Right ventricle myocardium superior (tissue), 1 donor: ENCODE data around the gene FBXO40. TPM values are rescaled to one million over a fixed set of nuclear protein-coding genes. Genes with fewer than 3 reads are reported as not detected.
A peak's percentile ranks its signal among the peaks of the same experiment; 100 is the strongest.

ENCODE experiments used
- ATAC-seq: fragments of 200-7000 bp; cut with Tn5 transposase; one replicate; pipeline ENCODE4 v1.9.1; 2020; ENCODE audit warnings: mild to moderate bottlenecking; ENCODE audit not compliant: poor library complexity
- DNase-seq: peaks from one replicate; pipeline ENCODE4 v3.0.0-alpha.2; 2020
- intact Hi-C: fragments of 100-400 bp; cut with DNase I; formaldehyde crosslinking; loops from one replicate; pipeline ENCODE4 v1.11.2; 2022
- total RNA-seq: library from RNA; stranded (reverse); fragmentation: NEBNext Ultra II Directional; extraction: Animal tissue kit (Norgen Biotek cat#: 25700); gene quantifications from one replicate; pipeline ENCODE4 v1.2.1, GENCODE V29; 2021
- donor health status: DM: no; HTN: yes; CAD: no; lungs with severe emphysema.

Gene FBXO40
- total RNA-seq, 1 donor from 2014 or later = 207 TPM

DNA sequence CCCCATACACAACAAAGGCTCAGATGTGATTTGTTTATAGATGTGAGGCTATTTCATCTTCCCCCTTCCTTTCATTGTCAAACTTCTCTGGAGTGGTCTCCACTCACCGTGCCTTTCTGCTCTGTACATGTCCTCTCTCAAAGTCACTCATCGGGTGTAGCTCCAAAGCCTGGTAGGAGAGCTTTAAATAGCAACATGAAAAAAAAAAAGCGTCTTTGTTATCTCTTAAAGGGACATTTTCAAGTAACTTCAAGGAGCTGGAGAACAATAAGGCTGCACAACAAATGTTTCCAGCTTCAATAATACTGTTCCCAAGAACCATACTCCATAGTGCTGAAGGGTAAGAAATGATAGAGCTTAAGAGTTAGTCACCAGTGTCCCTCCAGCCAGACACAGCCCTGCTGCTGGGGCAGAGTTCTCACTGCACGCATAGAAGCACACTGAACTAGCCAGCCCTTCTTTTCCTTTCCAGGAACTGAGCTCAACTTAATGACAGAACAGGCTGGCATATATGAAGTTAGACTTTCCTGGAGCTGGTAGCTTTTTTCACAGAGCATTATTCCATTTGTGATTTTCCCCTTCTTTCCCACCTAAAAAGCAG is 8.1 kb downstream of the FBXO40 start:
- peak; percentile 81 for ATAC-seq
- DNase-seq = no peak
- intact Hi-C loops = no loop called here

DNA sequence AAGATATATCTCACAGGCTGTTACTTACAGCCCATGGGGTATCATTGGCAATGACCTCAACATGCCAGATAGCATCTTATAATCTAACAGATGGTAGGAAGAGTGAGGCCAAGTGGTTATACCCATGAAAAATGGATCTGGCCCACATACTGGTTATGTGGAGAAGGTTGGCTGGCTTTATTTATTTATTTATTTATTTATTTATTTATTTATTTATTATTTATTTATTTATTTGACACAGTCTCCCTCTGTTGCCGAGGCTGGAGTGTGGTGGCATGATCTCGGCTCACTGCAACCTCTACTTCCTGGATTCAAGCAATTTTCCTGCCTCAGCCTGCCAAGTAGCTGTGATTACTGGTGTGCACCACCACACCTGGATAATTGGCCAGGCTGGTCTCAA is 11.6 kb downstream of the FBXO40 start:
- no peak for ATAC-seq
- intact Hi-C loops = no loop called here
- DNase-seq = no peak

DNA sequence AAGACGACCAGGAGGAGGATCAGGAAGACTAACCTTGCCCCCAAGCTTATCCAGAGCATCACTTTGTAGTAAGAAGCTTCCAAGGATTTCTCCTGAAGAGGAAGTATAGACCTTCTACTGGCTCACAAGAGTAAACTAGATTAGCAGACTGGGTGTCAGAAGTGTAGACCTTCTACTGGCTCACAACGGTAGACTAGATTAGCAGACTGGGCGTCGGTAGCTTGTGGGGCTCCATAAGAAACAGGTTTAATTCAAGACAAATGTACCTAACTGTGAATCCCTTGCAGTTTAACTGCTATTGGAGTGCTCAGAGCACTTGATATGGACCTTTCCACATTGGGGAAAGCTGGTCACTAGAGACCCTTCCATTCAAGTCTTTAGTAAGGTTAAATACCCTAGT is 12.9 kb downstream of the FBXO40 start:
- DNase-seq (no peak), ATAC-seq (no peak)
- intact Hi-C loops = no loop called here

DNA sequence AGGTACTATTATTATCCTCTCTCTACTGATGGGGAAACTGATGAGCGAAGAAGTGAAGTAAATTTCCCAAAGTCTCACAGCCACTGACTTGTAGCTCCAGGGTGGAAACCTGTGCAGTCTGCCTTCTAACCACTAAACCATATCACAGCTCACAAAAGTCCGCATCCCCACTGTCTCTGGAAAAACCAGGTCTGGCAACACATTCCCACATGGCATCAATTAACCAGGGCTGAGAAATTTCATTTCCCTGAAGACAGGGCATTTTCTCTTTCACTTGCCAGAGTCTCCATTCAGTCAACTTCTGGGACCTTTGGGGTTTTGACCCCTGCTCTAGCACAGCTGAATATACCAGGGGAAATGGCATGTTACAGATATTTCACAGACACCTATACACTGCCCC is 26.5 kb downstream of the FBXO40 start:
- DNase-seq (no peak), ATAC-seq (no peak)
- intact Hi-C loops = no loop called here

DNA sequence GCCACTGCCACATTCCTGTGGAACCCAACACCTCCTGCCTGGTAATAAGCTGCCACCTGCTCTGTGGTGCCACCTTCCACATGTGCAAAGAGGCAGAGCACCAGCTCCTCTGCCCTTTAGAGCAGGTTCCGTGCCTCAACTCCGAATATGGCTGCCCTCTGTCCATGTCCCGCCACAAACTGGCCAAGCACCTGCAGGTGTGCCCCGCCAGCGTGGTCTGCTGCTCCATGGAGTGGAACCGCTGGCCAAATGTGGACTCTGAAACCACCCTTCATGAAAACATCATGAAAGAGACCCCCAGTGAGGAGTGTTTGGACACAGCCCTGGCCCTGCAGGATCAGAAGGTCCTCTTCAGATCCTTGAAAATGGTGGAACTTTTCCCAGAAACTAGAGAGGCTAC is 28.3 kb downstream of the FBXO40 start:
- ATAC-seq (no peak), DNase-seq (no peak)
- intact Hi-C loops = no loop called here

DNA sequence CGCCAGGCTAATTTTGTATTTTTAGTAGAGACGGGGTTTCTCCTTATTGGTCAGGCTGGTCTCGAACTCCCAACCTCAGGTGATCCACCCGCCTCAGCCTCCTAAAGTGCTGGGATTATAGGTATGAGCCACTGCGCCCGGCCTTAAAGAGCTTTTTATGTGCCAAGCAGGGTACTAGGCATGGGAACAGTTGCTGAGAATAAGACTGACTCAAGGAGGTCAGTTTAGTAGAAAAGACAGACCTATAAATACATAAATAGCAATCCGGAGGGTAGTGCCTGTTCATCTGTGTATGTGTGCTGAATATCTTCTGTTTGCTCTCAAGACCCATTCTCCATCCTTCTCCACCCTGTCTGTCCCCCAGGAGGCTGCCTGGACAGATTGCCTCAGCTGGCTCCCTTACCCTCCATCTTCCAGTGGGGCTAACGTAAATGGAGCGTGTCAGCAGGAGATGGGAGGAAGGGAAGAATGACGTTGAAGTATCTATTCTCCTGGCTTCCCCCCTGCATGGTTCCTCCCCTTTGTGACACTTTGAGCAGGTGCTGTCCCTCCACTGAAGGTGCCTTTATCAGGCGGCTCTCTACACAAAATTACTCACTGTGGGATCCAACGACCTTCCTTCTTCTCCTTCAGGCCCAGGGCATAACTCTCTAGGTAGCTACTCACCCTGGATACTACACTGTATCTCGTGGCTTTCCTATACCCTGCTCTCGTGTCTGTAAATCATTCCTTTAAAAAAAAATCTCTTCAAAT is 31.1 kb downstream of the FBXO40 start:
- intact Hi-C loops = no loop called here

DNA sequence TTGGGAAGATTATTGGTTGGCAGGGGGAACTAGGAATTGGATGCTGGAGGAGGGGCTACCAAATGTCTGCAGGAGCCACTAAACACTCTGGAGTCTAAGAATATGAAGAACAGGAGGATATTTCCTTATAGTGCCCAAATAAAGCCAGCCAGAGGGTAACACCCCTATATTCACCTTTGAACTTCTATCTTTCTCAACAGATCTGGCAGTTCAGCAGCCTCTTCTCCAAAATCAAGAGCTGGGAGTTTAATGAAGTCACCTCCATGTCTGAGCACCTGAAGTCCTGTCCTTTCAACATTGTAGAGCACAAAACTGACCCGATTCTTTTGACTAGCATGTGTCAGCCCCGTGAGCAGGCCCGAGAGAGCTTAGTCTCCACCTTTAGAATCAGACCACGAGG is 33.3 kb downstream of the FBXO40 start:
- intact Hi-C loops = no loop called here
- DNase-seq (no peak), ATAC-seq (no peak)

More for the DNA sequence above, 31.1 kb downstream of the FBXO40 start:
- ATAC-seq (peak; percentile 13), DNase-seq (no peak)

DNA sequence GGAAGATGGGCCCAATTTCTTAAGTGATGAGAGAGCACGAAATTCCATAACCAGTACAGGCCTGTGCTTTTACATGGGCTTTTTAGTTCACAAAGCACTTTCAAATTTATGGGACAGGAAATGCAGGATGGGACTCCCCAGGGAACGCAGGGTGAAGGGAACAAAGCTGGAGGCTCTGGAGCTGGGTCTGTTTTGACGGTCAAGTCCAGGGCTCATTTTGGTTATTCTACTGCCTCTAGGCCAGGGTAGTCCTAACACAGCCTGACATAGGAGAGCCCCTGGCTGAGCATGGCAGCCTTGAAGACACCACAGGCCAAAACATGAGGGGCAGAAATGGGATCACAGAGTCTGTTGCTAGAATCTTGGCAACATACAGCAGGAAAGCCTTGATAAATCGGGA is 34.0 kb downstream of the FBXO40 start:
- DNase-seq (no peak), ATAC-seq (no peak)

DNA sequence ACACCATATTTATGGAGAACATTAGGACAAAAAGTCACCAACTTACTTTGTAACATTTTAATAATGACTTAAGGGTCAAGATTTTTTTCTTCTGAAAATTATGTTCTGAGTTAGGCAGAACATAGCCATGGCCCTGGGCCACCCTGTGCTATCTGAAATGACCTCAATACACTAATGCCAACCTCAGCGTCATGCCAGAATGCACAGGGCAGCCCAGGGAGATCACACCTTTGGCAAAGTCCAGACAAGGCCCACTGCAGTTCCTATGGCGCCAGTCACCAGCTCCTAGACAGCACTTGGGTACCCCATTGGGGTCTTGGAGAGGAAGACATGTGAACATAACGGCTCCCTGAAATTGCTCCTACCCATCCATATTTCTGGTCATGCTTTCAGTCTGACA is 34.4 kb downstream of the FBXO40 start:
- DNase-seq = no peak
- peak; percentile 34 for ATAC-seq
- intact Hi-C loops = no loop called here

More for the DNA sequence above, 34.0 kb downstream of the FBXO40 start:
- intact Hi-C loops = no loop called here

DNA sequence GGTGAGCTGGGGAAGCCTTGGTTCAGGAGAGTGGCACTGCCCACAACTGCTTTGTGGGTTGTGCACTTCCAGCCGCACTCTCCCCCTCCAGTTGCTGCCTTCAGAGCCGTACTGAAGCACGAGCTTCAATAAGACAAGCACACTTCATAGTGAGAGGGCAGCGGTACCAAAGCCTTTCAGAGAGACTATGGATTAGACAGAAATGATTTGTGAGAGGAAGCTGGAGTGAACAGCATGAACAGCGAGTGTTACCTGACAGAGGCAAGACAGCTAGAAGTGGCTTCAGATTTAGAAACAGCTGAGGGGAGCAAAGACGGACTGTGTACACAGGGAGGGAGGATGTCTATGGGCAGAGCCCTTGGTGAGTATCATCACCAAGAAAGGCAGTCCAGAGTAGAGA is 36.4 kb downstream of the FBXO40 start:
- no peak for DNase-seq
- intact Hi-C loops = no loop called here
- peak; percentile 80 for ATAC-seq

DNA sequence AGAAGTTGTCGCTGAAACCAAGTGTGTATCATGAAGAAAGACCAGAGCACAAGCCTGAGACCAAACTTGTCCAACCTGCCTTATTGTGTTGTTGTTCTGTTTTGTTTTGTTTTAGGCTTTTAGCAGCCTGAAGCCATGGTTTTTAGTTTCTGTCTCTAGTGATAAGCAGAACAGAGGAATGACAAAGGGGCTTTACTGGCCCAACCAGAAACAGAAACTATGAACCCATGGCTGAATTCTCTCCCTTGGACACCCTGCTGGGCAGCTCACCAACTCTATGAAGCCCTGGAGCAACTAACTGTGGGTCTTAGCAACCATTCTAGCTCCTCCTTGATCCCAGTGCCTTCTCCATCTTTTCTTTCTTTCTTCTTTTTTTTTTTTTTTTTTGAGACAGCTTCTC is 37.2 kb downstream of the FBXO40 start:
- DNase-seq (no peak), ATAC-seq (no peak)
- intact Hi-C loops = no loop called here

DNA sequence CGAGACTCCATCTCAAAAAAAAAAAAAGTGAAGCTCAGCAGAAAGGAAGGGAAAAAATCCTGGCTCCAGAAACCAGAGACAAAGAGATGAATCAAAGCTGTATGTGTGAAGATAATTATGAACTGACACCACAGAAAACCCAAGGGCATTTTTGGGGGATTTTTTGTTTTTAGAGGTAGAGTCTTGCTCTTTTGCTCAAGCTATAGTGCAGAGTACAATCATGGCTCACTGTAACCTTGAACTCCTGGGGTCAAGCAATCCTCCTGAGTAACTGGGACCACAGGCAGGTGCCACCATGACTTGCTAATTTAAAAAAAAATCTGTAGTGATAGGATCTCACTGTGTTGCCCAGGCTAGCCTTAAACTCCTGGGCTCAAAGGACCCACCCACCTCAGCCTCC is 44.7 kb downstream of the FBXO40 start:
- intact Hi-C loops = no loop called here
- no peak for DNase-seq

DNA sequence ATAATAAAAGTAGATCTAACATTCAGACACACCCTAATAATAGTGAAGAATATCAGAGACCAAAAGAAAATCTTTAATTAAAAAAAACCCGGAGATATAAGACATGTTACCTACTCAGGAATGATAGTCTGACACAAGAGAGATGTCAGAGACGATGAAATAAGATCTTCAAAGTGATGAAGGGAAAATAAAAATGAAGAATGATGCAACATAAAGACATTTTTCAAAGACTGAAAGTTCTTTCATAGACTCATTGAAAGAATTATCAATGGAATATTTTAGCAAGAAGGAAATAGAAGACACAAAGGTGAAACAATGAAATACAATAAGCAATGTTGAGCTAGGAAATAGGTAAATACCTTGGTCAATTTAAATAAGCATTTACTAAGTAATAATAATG is 47.9 kb downstream of the FBXO40 start:
- ATAC-seq = no peak
- no peak for DNase-seq
- intact Hi-C loops = no loop called here

More for the DNA sequence above, 44.7 kb downstream of the FBXO40 start:
- ATAC-seq = no peak

DNA sequence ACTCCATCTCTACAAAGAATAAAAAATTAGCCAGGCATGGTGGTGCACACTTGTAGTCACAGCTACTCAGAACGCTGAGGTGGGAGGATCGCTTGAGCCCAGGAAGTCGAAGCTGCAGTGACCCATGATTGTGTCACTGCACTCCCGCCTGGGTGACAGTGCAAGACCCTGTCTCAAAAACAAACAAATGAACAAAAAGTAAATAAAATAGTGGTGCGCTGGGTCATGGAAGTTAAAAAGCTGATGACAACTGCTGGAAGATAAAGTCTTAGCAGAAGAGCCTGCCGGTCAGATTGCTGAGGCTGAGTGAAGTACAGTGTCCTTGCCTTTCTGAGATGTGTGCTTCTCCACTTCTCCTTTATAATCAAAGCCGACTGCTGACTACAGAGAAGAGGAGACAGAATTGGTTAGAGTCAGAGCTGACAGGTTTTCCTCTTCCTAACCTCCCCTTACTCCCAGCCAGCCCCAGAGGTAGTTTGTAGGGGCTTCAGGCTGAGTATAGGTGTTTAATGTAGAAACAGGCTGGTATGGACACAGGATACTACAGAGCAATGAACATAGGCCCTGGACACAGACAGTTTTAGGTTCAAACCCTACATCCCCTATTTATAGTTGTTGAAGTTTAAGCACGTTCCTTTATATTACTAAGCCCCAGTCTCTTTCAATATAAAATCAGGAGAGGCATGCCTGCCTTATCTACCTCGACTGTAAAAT is 49.6 kb downstream of the FBXO40 start:
- ATAC-seq (peak; percentile 27), DNase-seq (no peak)
- intact Hi-C loops = no loop called here

DNA sequence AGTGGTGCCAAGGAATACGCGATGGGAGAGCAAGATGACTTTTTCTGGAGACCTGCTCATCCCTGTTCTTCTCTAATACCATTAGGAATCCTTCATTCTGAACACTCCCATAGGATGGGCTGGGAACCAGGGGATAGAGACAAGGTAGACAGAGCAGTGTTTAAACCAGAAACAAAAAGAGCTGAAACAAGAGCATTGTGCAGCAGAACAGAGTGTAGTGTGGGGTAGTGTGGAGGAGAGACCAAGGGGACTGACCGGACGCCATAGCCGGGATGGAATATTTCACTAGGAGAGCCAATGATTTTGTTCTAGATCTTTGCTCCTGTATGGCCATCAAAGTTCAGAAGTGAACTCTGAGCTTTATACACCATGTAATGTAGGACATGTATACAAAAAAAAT is 51.9 kb downstream of the FBXO40 start:
- no peak for DNase-seq
- ATAC-seq = no peak
- intact Hi-C loops = loop anchor here (5.0 kb wide), 1 partner anchor 98 kb away; the partner anchor contains the start of gene POLQ

DNA sequence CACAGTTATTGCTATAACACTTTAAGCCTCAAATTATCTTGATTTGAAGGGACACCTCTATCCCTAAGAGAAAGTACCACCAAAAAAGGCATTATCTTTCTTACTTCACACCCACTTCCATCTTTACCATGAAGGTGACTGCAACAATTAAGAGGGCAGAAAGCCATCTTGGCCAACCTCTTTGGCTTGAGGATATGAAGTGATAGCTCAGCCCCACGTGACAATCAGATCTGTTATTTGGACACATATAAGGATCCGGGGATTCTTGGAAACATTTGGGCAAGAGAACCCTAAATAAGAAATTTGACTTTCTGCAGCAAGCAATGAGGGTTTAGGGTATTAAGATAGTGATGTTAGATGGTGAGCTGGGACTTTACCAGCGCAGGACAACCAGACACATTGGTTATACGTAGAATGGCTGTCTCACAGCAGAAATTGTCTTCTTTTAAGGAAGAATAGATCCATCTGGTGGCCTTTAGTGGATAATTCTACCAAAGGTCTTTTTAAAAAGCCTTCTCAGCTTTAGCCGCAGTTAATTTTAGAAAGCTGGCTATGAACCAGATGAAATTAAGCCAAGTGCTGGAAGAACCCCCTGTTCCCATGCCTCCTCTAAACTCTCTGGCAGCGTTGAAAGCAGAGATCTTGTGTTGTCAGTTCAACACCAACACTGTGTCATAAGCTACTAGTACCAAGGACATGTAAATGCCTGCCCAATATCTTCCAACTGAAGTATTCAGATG is 55.2 kb downstream of the FBXO40 start:
- intact Hi-C loops = loop anchor here (5.0 kb wide), 1 partner anchor 101 kb away; the partner anchor contains the start of gene POLQ
- ATAC-seq (peak; percentile 97), DNase-seq (no peak)

DNA sequence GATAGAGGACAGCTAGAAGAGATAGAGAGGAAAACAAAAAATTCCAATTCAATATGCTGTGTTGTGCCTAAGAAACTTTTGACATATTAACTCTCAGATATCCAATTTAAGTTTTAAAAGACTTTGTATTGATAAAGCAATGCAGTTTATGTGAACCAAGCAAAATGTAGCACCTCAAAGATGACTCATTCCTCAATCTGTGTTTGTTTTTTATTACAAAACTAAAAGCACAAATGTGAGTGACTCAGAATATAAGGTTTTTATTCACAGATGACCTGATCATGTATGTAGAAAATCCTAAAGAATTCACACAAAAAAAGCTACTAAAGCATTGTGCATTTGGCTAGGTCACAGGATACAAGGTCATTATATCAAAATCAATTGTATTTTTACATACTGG is 56.5 kb downstream of the FBXO40 start:
- no peak for DNase-seq
- ATAC-seq = no peak
- intact Hi-C loops = loop anchor here (5.0 kb wide), 1 partner anchor 102 kb away; the partner anchor contains the start of gene POLQ

DNA sequence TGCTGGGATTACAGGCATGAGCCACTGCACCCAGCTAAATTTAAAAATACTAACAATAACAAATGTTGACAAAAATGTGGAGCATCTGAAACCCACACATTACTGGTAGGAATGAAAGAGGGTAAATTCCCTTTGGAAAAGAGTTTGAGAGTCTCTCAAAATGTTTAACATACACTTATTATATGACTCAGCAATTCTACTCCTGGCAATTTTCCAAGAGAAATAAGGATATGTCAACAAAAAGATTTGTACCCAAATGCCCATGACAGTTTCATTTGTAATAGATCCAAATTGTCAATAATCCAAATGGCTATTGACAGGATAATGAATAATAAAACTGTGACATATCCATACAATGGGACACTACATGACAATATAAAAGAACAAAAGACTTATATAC is 58.5 kb downstream of the FBXO40 start:
- intact Hi-C loops = no loop called here
- DNase-seq (no peak), ATAC-seq (no peak)
